ENCODE data around the gene GCSAML. TPM values are rescaled to one million over a fixed set of nuclear protein-coding genes. Genes with fewer than 3 reads are reported as not detected.
"Not testable (repeated sequence)": the region's sequence is repeated elsewhere in the genome, so short reads cannot be mapped to it uniquely, and the experiment has no call there.

GCSAML gene
- total and polyA plus RNA-seq, 7 donors, result 0.01 to 0.36 (median 0.21) TPM; not detected in 3

DNA sequence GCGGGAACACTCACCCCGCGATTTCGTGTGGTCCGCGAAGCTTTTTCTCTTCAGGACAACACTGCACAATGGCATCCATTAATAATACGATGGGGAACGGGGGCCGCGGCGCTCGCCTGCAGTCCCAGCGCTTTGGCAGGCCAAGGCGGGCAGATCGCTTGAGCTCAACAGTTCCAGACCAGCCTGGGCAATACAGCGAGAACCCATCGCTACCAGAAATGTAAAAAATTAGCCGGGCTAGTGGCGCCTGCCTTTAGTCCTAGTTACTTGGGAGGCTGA, 30.4 kb upstream of the GCSAML start:
- 79 to 82% (median 80%) methylated on average over 19 of the region's 19 CpGs for WGBS, 3 donors
- Histone ChIP-seq H3K36me3 (ENCODE audit: insufficient read depth in 1 of 2, low read depth in 1 of 2) (no peaks in the 10 kb centered on the region), H3K4me3 (no peak overlapping the region), H3K27me3 (ENCODE audit: insufficient read depth in 3 of 3, low read length in 2 of 3) (peaks cover 0 to 3% (median 0%) of the 10 kb centered on the region in 3 donors), H3K27ac (no peak overlapping the region), H3K4me1 (no peaks in the 10 kb centered on the region), H3K9me3 (no peaks in the 10 kb centered on the region)
- ATAC-seq, result no peak
- TF ChIP-seq, protein P1, sequence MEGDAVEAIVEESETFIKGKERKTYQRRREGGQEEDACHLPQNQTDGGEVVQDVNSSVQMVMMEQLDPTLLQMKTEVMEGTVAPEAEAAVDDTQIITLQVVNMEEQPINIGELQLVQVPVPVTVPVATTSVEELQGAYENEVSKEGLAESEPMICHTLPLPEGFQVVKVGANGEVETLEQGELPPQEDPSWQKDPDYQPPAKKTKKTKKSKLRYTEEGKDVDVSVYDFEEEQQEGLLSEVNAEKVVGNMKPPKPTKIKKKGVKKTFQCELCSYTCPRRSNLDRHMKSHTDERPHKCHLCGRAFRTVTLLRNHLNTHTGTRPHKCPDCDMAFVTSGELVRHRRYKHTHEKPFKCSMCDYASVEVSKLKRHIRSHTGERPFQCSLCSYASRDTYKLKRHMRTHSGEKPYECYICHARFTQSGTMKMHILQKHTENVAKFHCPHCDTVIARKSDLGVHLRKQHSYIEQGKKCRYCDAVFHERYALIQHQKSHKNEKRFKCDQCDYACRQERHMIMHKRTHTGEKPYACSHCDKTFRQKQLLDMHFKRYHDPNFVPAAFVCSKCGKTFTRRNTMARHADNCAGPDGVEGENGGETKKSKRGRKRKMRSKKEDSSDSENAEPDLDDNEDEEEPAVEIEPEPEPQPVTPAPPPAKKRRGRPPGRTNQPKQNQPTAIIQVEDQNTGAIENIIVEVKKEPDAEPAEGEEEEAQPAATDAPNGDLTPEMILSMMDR (IDR thresholded peaks at IDR 0.05), result no peak
- no peak for DNase-seq
- intact Hi-C loops (cut with DNase I), result no loop called here

DNA sequence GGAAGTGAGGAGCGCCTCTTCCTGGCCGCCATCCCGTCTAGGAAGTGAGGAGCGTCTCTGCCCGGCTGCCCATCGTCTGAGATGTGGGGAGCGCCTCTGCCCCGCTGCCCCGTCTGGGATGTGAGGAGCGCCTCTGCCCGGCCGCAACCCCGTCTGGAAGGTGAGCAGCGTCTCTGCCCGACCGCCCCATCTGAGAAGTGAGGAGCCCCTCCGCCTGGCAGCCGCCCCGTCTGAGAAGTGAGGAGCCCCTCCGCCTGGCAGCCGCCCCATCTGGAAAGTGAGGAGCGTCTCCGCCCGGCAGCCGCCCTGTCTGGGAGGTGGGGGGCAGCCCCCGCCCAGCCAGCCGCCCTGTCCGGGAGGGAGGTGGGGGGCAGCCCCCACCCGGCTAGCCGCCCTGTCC, 27.0 kb upstream of the GCSAML start:
- H3K27me3 ChIP-seq (ENCODE audit: insufficient read depth in 3 of 3, low read length in 2 of 3); H3K36me3 ChIP-seq (ENCODE audit: insufficient read depth in 1 of 2, low read depth in 1 of 2); intact Hi-C loops (cut with DNase I); H3K9me3 ChIP-seq; ATAC-seq; H3K4me1 ChIP-seq; H3K4me3 ChIP-seq; H3K27ac ChIP-seq; DNase-seq: not testable (repeated sequence)
- WGBS, 3 donors, result 85 to 94% (median 91%) methylated on average over 17 to 25 of the region's 30 CpGs

DNA sequence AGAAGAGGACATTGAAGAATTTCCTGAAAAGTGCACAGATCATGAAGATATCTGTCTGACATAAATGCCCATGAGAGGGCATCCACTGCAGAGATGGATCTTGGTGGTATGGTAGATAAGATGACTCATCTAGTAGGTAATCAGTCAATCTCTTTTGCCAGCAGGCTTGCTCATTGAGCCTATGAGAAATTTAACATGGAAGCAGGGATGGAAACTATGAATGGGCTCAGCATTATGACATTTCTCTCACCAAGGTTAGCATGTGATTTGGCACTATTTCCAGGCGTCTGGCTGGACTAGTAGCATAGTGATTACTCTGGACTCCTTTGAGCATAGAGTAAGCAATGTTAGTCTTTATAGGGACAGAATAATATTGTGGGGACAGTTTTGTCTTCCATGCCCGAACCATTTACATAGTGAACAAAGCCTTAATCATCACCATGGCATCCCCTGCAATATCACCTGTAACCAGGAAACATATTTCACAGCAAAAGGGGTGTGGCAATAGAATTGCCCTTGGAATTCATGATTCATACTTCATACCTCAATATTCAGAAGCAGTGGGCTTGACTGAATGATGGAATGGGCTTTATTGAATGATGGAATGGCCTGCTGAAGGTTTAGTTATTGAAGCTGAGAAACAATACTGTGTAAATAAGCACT, 20.0 kb upstream of the GCSAML start:
- intact Hi-C loops (cut with DNase I), result no loop called here
- H3K36me3 ChIP-seq (ENCODE audit: insufficient read depth in 1 of 2, low read depth in 1 of 2), result no peaks in the 10 kb centered on the region
- TF ChIP-seq, protein P1 (IDR thresholded peaks at IDR 0.05), result no peak
- no peak overlapping the region for H3K4me3 ChIP-seq
- no peak overlapping the region for H3K27ac ChIP-seq
- no peak for DNase-seq
- H3K4me1 ChIP-seq, result no peaks in the 10 kb centered on the region
- H3K9me3 ChIP-seq, result no peaks in the 10 kb centered on the region
- no peaks in the 10 kb centered on the region for H3K27me3 ChIP-seq (ENCODE audit: insufficient read depth in 3 of 3, low read length in 2 of 3)
- ATAC-seq, result no peak
- 67 to 76% (median 71%) methylated on average over 2 of the region's 2 CpGs for WGBS, 3 donors

DNA sequence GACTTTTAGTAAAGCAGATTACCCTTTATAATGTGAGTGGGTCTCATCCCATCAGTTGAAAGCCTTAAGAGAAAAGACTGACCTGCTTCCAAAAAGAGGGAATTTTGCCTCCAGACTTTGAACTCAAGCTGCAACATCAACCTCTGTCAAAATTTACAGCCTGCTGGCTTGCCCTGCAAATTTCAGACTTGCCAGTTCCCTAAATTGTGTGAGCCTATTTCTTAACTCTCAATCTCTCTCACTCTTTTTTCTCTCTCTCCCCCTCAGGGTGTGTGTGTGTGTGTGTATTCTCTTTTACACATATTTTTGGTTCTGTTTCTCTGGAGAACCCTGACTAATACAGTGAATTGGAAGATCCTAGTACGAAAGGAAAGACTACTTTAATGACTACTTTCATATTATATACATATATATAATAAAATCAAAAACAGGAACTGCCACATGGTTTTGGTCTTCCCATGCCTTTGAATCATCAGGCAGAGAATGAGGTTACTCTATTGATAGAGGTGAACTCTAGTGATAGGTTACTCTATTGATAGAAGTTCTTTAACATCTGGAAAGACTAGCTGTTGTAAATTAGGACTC, 19.1 kb upstream of the GCSAML start:
- WGBS, 3 donors, result 82 to 88% (median 85%) methylated on average over 1 of the region's 1 CpG

DNA sequence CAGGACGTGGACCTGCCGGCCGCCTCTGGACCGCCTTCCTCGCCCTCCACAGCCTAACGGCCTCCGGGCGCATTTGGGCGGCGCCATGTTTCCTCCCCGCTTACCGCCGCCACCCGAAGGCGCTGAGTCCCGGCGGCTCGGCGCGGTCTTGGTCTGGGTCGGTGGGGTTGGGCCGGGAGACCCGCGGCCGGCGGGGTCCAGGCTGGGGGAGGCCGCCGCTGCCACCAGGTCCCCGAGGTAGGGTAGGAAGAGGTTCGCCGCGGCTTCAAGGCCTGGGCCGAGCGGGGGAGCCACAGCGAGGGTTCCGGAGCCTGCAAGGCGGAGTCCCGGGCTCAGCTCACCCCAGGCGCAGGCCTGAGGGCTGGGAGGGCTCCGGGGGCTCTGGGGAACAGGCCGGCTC, 18.1 kb upstream of the GCSAML start:
- TF ChIP-seq, protein P1 (IDR thresholded peaks at IDR 0.05), result no peak
- H3K27ac ChIP-seq, result no peak overlapping the region
- WGBS, 3 donors, result 30 to 71% (median 39%) methylated on average over 38 to 41 of the region's 41 CpGs
- intact Hi-C loops (cut with DNase I), result no loop called here
- DNase-seq, result no peak
- H3K9me3 ChIP-seq, result no peaks in the 10 kb centered on the region
- no peaks in the 10 kb centered on the region for H3K4me1 ChIP-seq
- H3K27me3 ChIP-seq (ENCODE audit: insufficient read depth in 3 of 3, low read length in 2 of 3), result no peaks in the 10 kb centered on the region
- ATAC-seq, result no peak
- no peaks in the 10 kb centered on the region for H3K36me3 ChIP-seq (ENCODE audit: insufficient read depth in 1 of 2, low read depth in 1 of 2)
- no peak overlapping the region for H3K4me3 ChIP-seq

More for the DNA sequence above, 19.1 kb upstream of the GCSAML start:
- intact Hi-C loops (cut with DNase I), result no loop called here
- Histone ChIP-seq H3K4me1 (no peaks in the 10 kb centered on the region), H3K27me3 (ENCODE audit: insufficient read depth in 3 of 3, low read length in 2 of 3) (no peaks in the 10 kb centered on the region), H3K9me3 (no peaks in the 10 kb centered on the region), H3K4me3 (no peak overlapping the region), H3K36me3 (ENCODE audit: insufficient read depth in 1 of 2, low read depth in 1 of 2) (no peaks in the 10 kb centered on the region), H3K27ac (no peak overlapping the region)
- no peak for DNase-seq
- no peak for ATAC-seq
- TF ChIP-seq, protein P1 (IDR thresholded peaks at IDR 0.05), result no peak
